NCI-H2081 treated with DMSO at 0.1 percent for 48 hours (cell line): Measurements from ENCODE around the gene ARFGAP2.
"Not testable (repeated sequence)": the region's sequence is repeated elsewhere in the genome, so short reads cannot be mapped to it uniquely, and the experiment has no call there.

Experiments
- DNase-seq: peaks from one replicate; lab custom pipeline; 2025; lab: John Stamatoyannopoulos, UW

Gene ARFGAP2

DNA sequence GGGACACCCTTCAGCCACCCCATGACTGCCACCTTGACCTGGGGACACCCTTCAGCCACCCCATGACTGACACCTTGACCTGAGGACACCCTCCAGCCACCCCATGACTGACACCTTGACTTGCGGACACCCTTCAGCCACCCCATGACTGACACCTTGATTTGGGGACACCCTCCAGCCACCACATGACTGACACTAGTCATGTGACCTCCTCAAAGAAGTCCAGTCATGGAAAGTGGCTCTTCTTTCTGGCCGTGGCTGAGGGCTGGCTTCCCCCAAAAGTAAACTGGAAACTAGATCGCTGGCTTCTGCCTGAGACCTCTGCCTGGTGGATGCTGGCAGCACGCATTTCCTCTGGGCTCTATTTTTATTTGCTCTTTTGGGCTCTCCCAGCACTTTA, 28.4 kb downstream of the ARFGAP2 start:
- no peak for DNase-seq

DNA sequence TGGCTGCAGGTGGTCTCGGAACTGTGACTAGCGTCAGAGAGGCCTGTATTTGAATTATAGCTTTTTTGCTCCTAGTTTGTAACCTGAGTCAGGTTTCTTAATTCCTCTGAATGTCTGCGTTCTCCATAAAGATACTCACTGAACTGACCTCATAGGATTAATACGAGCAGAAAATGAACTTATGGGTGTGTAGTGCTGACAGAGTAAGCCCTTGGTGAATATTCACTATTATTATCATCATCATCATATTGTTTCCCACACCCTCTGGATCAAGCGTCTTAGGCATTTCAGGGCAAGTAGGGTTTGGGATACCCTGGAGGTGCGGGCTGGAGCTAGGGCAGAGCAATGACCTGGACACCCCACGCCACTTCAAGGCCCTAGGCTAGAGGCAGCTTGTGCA, 29.0 kb downstream of the ARFGAP2 start:
- DNase-seq: no peak

- no peak for DNase-seq
Observed at GRCh38 chr11:47147250-47147649, 29.4 kb downstream of the ARFGAP2 start.

- no peak for DNase-seq
Observed at GRCh38 chr11:47144541-47144940, 32.1 kb downstream of the ARFGAP2 start.

- no peak for DNase-seq
Observed at GRCh38 chr11:47143322-47143721, 33.4 kb downstream of the ARFGAP2 start.

DNA sequence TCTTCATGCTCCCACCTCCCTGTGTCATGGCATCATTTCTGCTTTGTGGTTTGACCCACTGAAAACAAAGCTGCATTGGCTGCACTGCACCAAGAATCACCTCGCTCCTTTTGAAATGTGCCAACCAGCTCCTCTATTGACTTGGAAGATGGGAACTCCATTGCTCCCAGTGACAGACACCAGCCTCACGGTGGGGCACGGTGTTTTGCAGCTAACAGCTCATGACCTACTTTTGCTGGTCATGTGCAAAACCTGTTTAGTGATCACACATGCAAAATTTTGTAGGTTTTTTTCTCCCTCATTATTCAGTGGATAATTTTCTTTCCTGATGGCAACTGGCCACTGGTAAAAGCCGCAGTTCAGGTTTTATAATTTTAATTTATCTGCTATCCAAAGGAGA, 36.8 kb downstream of the ARFGAP2 start:
- no peak for DNase-seq

GRCh38 chr11:47137476-47137875, 39.2 kb downstream of the ARFGAP2 start:
- DNase-seq: no peak

GRCh38 chr11:47136921-47137320, 39.8 kb downstream of the ARFGAP2 start:
- DNase-seq: no peak

DNA sequence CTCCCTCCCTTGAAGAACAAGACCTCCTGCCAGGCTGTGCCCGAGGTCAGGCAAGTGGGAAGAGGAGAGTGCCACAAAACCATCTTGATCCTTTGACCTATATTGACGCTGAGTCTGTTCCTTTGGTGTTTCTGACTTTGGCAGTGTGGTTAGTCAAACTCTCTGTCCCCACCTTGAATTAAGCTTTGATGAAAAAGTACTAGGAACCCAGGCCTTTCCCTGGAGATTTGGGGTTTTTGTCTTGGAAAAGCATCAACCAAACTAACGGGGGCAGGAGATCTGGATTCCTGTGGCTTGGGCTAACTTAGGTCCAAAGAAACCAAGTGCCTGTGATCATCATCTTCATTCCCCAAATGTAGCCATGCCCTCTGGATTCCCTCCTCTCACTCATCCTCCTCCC, 40.4 kb downstream of the ARFGAP2 start:
- DNase-seq: no peak

GRCh38 chr11:47132981-47133380, 43.7 kb downstream of the ARFGAP2 start:
- no peak for DNase-seq

- DNase-seq: no peak
Observed at GRCh38 chr11:47132490-47132889, 44.2 kb downstream of the ARFGAP2 start.

DNA sequence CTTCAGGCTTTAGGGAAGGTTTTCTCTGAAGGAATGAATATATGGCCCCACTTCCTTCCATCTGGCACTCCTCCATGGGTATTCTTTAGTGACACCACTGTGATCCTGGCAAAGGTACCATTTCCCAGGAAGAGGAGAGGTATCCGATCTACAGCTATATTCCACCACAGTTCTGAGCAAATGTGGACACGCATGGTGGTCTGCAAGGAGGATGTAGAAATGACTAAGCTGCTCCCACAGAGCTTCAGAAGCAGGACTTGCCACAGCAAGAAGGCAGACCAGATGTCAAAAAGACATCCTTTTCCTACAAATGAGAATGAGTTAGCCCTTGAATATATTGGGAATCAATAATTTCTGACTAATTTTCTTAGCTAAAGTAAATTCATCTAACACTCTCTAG, 45.5 kb downstream of the ARFGAP2 start:
- no peak for DNase-seq

- DNase-seq: no peak
Observed at GRCh38 chr11:47130543-47130942, 46.1 kb downstream of the ARFGAP2 start.

GRCh38 chr11:47127213-47127612, 49.5 kb downstream of the ARFGAP2 start:
- no peak for DNase-seq

GRCh38 chr11:47125083-47125482, 51.6 kb downstream of the ARFGAP2 start:
- no peak for DNase-seq

- no peak for DNase-seq
Observed at GRCh38 chr11:47124675-47125074, 52.0 kb downstream of the ARFGAP2 start.

- DNase-seq: no peak
Observed at GRCh38 chr11:47123094-47123493, 53.6 kb downstream of the ARFGAP2 start.

DNA sequence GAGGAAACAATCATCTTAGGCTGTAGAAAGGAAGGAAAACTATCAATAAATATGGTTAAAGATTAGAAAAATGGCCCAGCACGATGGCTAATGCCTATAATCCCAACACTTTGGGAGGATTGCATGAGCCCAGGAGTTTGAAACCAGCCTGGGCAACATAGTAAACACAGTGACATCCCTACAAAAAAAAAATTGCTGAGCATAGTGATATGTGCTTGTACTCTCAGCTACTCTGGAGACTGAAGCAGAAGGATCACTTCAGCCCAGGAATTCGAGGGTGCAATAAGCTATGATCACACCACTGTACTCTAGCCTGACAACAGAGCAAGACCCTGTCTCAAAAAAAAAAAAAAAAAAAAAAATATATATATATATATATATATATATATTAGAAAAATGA, 54.9 kb downstream of the ARFGAP2 start:
- no peak for DNase-seq

- DNase-seq: no peak
Observed at GRCh38 chr11:47121056-47121455, 55.6 kb downstream of the ARFGAP2 start.

GRCh38 chr11:47118958-47119688, 57.6 kb downstream of the ARFGAP2 start:
- not testable (repeated sequence) for DNase-seq
